HCT116 (cell line): ENCODE data around the gene MED15. TPM values are rescaled to one million over a fixed set of nuclear protein-coding genes. Genes with fewer than 3 reads are reported as not detected.

Experiments
- ATAC-seq: fragments of 200-7000 bp; cut with Tn5 transposase; 2 replicates; pipeline ENCODE4 v1.9.1; 2020; ENCODE audit warnings: mild to moderate bottlenecking, moderate library complexity
- BruUV-seq: library from RNA; stranded (reverse); fragments of 400-500 nt; replicated peaks from 2 replicates; lab custom pipeline; 2021; lab: Mats Ljungman, UMichigan
- CTCF ChIA-PET: fragments of 300-600 bp; sonication (Branson Sonifier 250); formaldehyde crosslinking; loops from one replicate; lab custom pipeline; 2021; ENCODE audit warnings: antibody characterized with exemption; lab: Charles Lee
- POLR2A ChIA-PET: fragments of 300-600, 350-600 bp; sonication (Branson Sonifier 250); formaldehyde crosslinking; loops from one replicate; lab custom pipeline; 2021; ENCODE audit warnings: antibody characterized with exemption; lab: Charles Lee
- RAD21 ChIA-PET, 2 experiments: fragments of 300-600 bp; sonication (Branson Sonifier 250); formaldehyde crosslinking; loops; one replicate each; lab custom pipeline; 2023; ENCODE audit warnings: low total read pairs in 2 of 2; ENCODE audit not compliant: uncharacterized antibody in 2 of 2, unreplicated experiment in 2 of 2, low non-redundant PET in 1 of 2; lab: Charles Lee
- DNase-seq: peaks from one replicate; pipeline ENCODE4 v3.0.0-alpha.2; 2010; ENCODE audit warnings: low read depth, low spot score
- H2AFZ ChIP-seq: fragments of 200-600 bp; shearing (Covaris generic), sonication (generic); 2 replicates; pipeline ENCODE4 v1.6.1; 2017; ENCODE audit warnings: low read depth, mixed run types, mixed read lengths, antibody characterized with exemption, low read length; ENCODE audit not compliant: poor library complexity, severe bottlenecking
- H3K27ac ChIP-seq: 2 replicates; pipeline ENCODE4 v1.5.1; 2012; ENCODE audit warnings: low read depth, low read length
- H3K27me3 ChIP-seq: fragments of 200-600 bp; sonication (generic); 2 replicates; pipeline ENCODE4 v1.6.1; 2016; ENCODE audit warnings: mixed run types, low read length, mixed read lengths; ENCODE audit not compliant: insufficient read depth
- H3K36me3 ChIP-seq, 2 experiments: fragments of 200-500 bp in 1 of 2; fragments of 200-600 bp in 1 of 2; sonication (Bioruptor generic) in 1 of 2; sonication (generic) in 1 of 2; 2 replicates each; pipeline versions ENCODE4 v1.5.1 to v1.6.1; 2014 to 2016; ENCODE audit warnings: low read length in 2 of 2, inconsistent platforms in 1 of 2, mixed read lengths in 1 of 2, mixed run types in 1 of 2; ENCODE audit not compliant: insufficient read depth in 2 of 2, control insufficient read depth in 1 of 2
- H3K4me1 ChIP-seq, 2 experiments: fragments of 200-600 bp in 1 of 2; sonication (generic) in 1 of 2; 2 replicates each; pipeline versions ENCODE4 v1.5.1 to v1.6.1; 2012 to 2017; ENCODE audit warnings: low read length in 2 of 2, inconsistent platforms in 1 of 2, mild to moderate bottlenecking in 1 of 2, mixed read lengths in 1 of 2, mixed run types in 1 of 2, moderate library complexity in 1 of 2; ENCODE audit not compliant: insufficient read depth in 2 of 2, control insufficient read depth in 1 of 2
- H3K4me2 ChIP-seq: fragments of 200-600 bp; sonication (generic); 2 replicates; pipeline ENCODE4 v1.6.1; 2017; ENCODE audit warnings: mixed run types, low read length, mixed read lengths
- H3K4me3 ChIP-seq, 2 experiments: fragments of 200-600 bp in 1 of 2; sonication (generic) in 1 of 2; replicated peaks in 1 of 2; 2 replicates each; pipeline ENCODE4 v1.5.1; 2011 to 2016; ENCODE audit warnings: low read length in 2 of 2, control low read depth in 1 of 2, low read depth in 1 of 2, mild to moderate bottlenecking in 1 of 2, mixed read lengths in 1 of 2, mixed run types in 1 of 2
- H3K79me2 ChIP-seq: fragments of 200-600 bp; sonication (generic); 2 replicates; pipeline ENCODE4 v1.6.1; 2017; ENCODE audit warnings: mild to moderate bottlenecking, mixed run types, low read length, moderate library complexity, mixed read lengths; ENCODE audit not compliant: insufficient read depth
- H3K9ac ChIP-seq: fragments of 200-600 bp; sonication (generic); 2 replicates; pipeline ENCODE4 v1.6.1; 2016; ENCODE audit warnings: low read length, mixed read lengths
- H3K9me2 ChIP-seq: fragments of 200-600 bp; sonication (generic), shearing (Covaris generic); 2 replicates; pipeline ENCODE4 v1.6.1; 2017; ENCODE audit warnings: mixed run types, mild to moderate bottlenecking, moderate library complexity; ENCODE audit not compliant: insufficient read depth
- H3K9me3 ChIP-seq, 2 experiments: fragments of 200-500 bp in 1 of 2; fragments of 200-600 bp in 1 of 2; sonication (Bioruptor generic) in 1 of 2; sonication (generic) in 1 of 2; 2 replicates each; pipeline ENCODE4 v1.6.1; 2014 to 2017; ENCODE audit warnings: low read length in 2 of 2, mixed read lengths in 2 of 2, inconsistent platforms in 1 of 2, low read depth in 1 of 2, mild to moderate bottlenecking in 1 of 2, mixed run types in 1 of 2, moderate library complexity in 1 of 2; ENCODE audit not compliant: control insufficient read depth in 1 of 2, insufficient read depth in 1 of 2
- H4K20me1 ChIP-seq: fragments of 200-600 bp; sonication (generic), shearing (Covaris generic); 2 replicates; pipeline ENCODE4 v1.6.1; 2017; ENCODE audit warnings: mixed run types, mild to moderate bottlenecking, moderate library complexity; ENCODE audit not compliant: insufficient read depth
- ATF3 ChIP-seq: IDR thresholded peaks from 2 replicates; pipeline ENCODE4 v1.6.1; 2012
- CBX3 ChIP-seq: IDR thresholded peaks from 2 replicates; pipeline ENCODE4 v1.6.1; 2012; ENCODE audit warnings: low read depth
- EGR1 ChIP-seq: IDR thresholded peaks from 2 replicates; pipeline ENCODE4 v1.6.1; 2012; ENCODE audit warnings: low read depth
- ELF1 ChIP-seq: IDR thresholded peaks from 2 replicates; pipeline ENCODE4 v1.6.1; 2012; ENCODE audit warnings: low read depth, borderline replicate concordance
- EZH2 ChIP-seq: fragments of 200-600 bp; sonication (generic); IDR thresholded peaks from 2 replicates; pipeline ENCODE4 v1.6.1; 2017; ENCODE audit warnings: antibody characterized with exemption, mixed run types
- EZH2phosphoT487 ChIP-seq: fragments of 200-600 bp; IDR thresholded peaks from 2 replicates; pipeline ENCODE4 v1.6.1; 2018; ENCODE audit warnings: antibody characterized with exemption, borderline replicate concordance
- FOSL1 ChIP-seq: IDR thresholded peaks from 2 replicates; pipeline ENCODE4 v1.6.1; 2012; ENCODE audit warnings: low read depth
- JUND ChIP-seq: IDR thresholded peaks from 2 replicates; pipeline ENCODE4 v1.6.1; 2012
- POLR2A ChIP-seq: IDR thresholded peaks from 2 replicates; pipeline ENCODE4 v1.7.0; 2011; ENCODE audit warnings: borderline replicate concordance; ENCODE audit not compliant: insufficient read depth, insufficient read length; ENCODE audit errors: extremely low read depth
- POLR2AphosphoS5 ChIP-seq: IDR thresholded peaks from 2 replicates; pipeline ENCODE4 v1.6.1; 2011; ENCODE audit warnings: mild to moderate bottlenecking, low read depth, low read length, moderate library complexity
- SP1 ChIP-seq: IDR thresholded peaks from 2 replicates; pipeline ENCODE4 v1.6.1; 2012; ENCODE audit warnings: low read depth
- YY1 ChIP-seq: IDR thresholded peaks from 2 replicates; pipeline ENCODE4 v1.6.1; 2011; ENCODE audit warnings: low read length, low read depth, moderate library complexity, mild to moderate bottlenecking; ENCODE audit not compliant: insufficient replicate concordance; ENCODE audit errors: extremely low read depth
- ZFX ChIP-seq: fragments of 450-650 bp; IDR thresholded peaks from 2 replicates; pipeline ENCODE4 v1.6.1; 2017
- ZNF274 ChIP-seq: fragments of 200-500 bp; sonication (Bioruptor generic); IDR thresholded peaks from 2 replicates; pipeline ENCODE4 v1.6.1; 2014; ENCODE audit warnings: mild to moderate bottlenecking, low read depth, low read length, inconsistent platforms
- intact Hi-C: fragments of 100-400 bp; cut with micrococcal nuclease; formaldehyde crosslinking; loops from 2 replicates; pipeline ENCODE4 v1.10.0; 2022
- total RNA-seq: library from RNA; stranded (reverse); gene quantifications from one replicate; pipeline ENCODE4 v1.2.1, GENCODE V29; 2021; ENCODE audit not compliant: unreplicated experiment
- TF ChIP-seq, protein P1 (sequence below): IDR thresholded peaks from 2 replicates; pipeline ENCODE4 v1.6.1; 2011; ENCODE audit warnings: mild to moderate bottlenecking, low read length, moderate library complexity; ENCODE audit not compliant: insufficient replicate concordance; ENCODE audit errors: extremely low read depth
- TF ChIP-seq, protein P2 (sequence below): IDR thresholded peaks from 2 replicates; pipeline ENCODE4 v1.6.1; 2012
- TF ChIP-seq, protein P3 (sequence below), 3 experiments: fragments of 200-600 bp in 1 of 3; sonication (generic) in 1 of 3; IDR thresholded peaks in 2 of 3; conservative IDR thresholded peaks in 1 of 3; 2 replicates each; pipeline ENCODE4 v1.5.1; 2012 to 2017; ENCODE audit warnings: low read depth in 2 of 3, low read length in 2 of 3, antibody characterized with exemption in 1 of 3, borderline replicate concordance in 1 of 3, control low read depth in 1 of 3, mild to moderate bottlenecking in 1 of 3, mixed read lengths in 1 of 3, mixed run types in 1 of 3, moderate library complexity in 1 of 3; ENCODE audit not compliant: insufficient read depth in 1 of 3
- TF ChIP-seq, protein P4 (sequence below): IDR thresholded peaks from 2 replicates; pipeline ENCODE4 v1.6.1; 2012; ENCODE audit warnings: low read depth

The MED15 gene
- total RNA-seq, 1 experiment from 2014 or later = 81.3 TPM

DNA sequence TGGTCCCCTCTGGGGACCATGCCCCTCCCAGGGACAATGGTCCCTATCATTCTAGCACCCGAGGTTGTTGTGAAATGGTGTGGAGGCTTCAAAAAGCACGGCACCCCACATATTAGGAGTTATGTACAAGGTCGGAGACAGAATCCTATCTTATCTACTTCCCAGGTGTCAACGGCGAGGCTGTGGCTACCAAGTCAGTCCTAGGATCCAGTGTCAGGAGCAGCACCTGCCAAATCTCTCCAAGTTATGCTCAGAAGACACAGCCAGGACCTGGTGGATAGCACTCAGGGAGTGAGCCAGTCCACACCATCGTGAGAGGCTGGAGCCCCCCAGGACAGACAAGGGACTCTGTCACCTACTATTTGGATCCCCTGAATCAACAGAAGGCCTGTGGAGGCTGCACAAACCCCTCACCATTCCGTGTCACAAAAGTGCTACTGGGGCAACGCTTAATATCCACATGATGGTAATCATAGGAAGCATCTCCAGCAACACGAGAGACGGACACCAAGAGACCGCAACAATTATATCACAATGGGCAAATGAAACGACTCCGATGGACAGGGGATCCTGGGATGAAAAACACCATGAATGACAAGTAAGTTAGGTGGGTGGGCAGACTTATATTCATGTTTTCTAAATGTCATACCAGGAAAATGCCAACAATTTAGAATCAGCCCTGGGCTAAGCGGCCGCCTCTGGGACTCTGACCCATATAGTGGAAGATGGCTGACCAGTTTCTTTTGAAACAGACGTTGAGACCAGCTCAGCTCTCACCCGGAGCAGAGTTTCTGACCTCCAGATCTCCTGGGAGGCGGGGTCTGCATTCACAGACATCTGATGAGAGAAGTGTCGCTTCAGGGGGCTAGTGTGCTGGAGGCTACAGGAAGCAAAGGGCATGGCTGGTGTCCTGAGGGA is 108.4 kb downstream of the MED15 start:
- Histone ChIP-seq H3K4me1 (no peaks in the 10 kb centered on the region), H3K9me3 (no peaks in the 10 kb centered on the region), H3K36me3 (no peaks in the 10 kb centered on the region), H3K9ac (no peak overlapping the region), H3K9me2 (no peaks in the 10 kb centered on the region), H4K20me1 (no peaks in the 10 kb centered on the region), H3K4me3 (no peak overlapping the region), H3K27ac (no peak overlapping the region), H2AFZ (no peak overlapping the region), H3K4me2 (no peak overlapping the region), H3K27me3 (no peaks in the 10 kb centered on the region), H3K79me2 (no peaks in the 10 kb centered on the region)
- ChIA-PET CTCF (no interaction called here), POLR2A (no interaction called here), RAD21 (no interaction called here)
- DNase-seq = no peak
- intact Hi-C loops = no loop called here
- ATAC-seq = no peak
- no TSS peak for BruUV-seq
- TF ChIP-seq, protein P1, sequence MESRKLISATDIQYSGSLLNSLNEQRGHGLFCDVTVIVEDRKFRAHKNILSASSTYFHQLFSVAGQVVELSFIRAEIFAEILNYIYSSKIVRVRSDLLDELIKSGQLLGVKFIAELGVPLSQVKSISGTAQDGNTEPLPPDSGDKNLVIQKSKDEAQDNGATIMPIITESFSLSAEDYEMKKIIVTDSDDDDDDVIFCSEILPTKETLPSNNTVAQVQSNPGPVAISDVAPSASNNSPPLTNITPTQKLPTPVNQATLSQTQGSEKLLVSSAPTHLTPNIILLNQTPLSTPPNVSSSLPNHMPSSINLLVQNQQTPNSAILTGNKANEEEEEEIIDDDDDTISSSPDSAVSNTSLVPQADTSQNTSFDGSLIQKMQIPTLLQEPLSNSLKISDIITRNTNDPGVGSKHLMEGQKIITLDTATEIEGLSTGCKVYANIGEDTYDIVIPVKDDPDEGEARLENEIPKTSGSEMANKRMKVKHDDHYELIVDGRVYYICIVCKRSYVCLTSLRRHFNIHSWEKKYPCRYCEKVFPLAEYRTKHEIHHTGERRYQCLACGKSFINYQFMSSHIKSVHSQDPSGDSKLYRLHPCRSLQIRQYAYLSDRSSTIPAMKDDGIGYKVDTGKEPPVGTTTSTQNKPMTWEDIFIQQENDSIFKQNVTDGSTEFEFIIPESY = no peak
- TF ChIP-seq ZNF274 (no peak), CBX3 (no peak), FOSL1 (no peak), SP1 (no peak), EZH2 (no peak), POLR2A (no peak), EGR1 (no peak), ZFX (no peak), ATF3 (no peak), EZH2phosphoT487 (no peak), ELF1 (no peak), POLR2AphosphoS5 (no peak), JUND (no peak), YY1 (no peak)
- TF ChIP-seq, protein P2, sequence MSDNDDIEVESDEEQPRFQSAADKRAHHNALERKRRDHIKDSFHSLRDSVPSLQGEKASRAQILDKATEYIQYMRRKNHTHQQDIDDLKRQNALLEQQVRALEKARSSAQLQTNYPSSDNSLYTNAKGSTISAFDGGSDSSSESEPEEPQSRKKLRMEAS = no peak
- TF ChIP-seq, protein P3, sequence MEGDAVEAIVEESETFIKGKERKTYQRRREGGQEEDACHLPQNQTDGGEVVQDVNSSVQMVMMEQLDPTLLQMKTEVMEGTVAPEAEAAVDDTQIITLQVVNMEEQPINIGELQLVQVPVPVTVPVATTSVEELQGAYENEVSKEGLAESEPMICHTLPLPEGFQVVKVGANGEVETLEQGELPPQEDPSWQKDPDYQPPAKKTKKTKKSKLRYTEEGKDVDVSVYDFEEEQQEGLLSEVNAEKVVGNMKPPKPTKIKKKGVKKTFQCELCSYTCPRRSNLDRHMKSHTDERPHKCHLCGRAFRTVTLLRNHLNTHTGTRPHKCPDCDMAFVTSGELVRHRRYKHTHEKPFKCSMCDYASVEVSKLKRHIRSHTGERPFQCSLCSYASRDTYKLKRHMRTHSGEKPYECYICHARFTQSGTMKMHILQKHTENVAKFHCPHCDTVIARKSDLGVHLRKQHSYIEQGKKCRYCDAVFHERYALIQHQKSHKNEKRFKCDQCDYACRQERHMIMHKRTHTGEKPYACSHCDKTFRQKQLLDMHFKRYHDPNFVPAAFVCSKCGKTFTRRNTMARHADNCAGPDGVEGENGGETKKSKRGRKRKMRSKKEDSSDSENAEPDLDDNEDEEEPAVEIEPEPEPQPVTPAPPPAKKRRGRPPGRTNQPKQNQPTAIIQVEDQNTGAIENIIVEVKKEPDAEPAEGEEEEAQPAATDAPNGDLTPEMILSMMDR (IDR thresholded peaks at IDR 0.05 in 2 of 3, conservative IDR thresholded peaks at IDR 0.05 in 1 of 3; ENCODE audit: borderline replicate concordance in 1 of 3, insufficient read depth in 1 of 3, low read depth in 2 of 3, low read length in 2 of 3) = no peak
- TF ChIP-seq, protein P4, sequence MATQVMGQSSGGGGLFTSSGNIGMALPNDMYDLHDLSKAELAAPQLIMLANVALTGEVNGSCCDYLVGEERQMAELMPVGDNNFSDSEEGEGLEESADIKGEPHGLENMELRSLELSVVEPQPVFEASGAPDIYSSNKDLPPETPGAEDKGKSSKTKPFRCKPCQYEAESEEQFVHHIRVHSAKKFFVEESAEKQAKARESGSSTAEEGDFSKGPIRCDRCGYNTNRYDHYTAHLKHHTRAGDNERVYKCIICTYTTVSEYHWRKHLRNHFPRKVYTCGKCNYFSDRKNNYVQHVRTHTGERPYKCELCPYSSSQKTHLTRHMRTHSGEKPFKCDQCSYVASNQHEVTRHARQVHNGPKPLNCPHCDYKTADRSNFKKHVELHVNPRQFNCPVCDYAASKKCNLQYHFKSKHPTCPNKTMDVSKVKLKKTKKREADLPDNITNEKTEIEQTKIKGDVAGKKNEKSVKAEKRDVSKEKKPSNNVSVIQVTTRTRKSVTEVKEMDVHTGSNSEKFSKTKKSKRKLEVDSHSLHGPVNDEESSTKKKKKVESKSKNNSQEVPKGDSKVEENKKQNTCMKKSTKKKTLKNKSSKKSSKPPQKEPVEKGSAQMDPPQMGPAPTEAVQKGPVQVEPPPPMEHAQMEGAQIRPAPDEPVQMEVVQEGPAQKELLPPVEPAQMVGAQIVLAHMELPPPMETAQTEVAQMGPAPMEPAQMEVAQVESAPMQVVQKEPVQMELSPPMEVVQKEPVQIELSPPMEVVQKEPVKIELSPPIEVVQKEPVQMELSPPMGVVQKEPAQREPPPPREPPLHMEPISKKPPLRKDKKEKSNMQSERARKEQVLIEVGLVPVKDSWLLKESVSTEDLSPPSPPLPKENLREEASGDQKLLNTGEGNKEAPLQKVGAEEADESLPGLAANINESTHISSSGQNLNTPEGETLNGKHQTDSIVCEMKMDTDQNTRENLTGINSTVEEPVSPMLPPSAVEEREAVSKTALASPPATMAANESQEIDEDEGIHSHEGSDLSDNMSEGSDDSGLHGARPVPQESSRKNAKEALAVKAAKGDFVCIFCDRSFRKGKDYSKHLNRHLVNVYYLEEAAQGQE = no peak
